ENCODE results near the gene TNFRSF12A.
"Not testable (repeated sequence)": the region's sequence is repeated elsewhere in the genome, so short reads cannot be mapped to it uniquely, and the experiment has no call there.

Gene TNFRSF12A

DNA sequence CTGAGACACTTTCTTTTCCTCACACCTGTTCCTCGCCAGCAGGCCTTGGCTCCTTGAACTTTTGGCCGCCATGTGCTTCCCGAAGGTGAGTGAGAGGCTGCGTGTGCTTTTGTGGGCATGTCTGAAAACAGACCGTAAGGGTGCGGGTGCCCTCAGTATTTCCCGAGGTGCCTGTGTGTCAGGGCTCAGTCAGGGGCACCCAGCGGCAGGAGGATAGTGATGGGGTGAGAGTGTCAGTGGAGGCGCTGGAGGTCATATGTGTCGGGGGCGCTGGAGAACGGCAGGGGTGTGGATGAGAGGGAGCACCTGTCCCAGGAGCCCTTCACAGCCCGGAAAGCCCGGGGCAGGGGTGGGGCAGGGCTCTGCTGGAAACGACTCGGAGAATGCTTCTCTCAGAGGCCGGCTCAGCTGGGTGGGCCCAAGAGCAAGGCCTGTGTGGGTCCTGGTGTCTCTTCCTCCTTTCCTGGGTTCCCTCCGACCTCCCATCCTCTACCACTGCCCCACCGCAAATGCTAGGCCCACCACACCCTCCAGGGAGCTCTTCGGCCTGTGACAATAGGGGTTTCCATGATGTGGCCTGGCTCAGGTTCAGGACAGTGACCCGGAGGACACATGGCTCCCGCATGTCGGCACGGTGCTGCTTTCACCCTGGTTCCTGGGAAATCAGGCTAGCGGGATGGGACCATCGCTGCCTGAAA is 45.7 kb downstream of the TNFRSF12A start:
- DNase-seq (ENCODE audit: low read depth): no peak

DNA sequence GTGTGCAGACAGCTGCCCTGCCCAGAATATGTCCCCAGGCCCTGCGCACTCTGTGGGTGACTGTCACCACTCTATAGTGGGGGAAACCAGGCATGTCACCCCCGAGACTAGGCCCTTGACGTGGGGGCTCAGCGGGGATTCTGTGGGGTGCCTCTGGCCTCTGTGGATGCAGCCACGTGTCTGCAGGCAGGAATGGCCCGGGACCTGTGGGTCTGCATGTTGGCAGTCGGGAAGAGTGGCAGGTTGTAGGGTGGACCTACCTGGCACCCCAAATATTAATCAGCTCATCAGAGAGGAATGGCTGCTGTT is 46.2 kb downstream of the TNFRSF12A start:
- no peak for DNase-seq (ENCODE audit: low read depth)

DNA sequence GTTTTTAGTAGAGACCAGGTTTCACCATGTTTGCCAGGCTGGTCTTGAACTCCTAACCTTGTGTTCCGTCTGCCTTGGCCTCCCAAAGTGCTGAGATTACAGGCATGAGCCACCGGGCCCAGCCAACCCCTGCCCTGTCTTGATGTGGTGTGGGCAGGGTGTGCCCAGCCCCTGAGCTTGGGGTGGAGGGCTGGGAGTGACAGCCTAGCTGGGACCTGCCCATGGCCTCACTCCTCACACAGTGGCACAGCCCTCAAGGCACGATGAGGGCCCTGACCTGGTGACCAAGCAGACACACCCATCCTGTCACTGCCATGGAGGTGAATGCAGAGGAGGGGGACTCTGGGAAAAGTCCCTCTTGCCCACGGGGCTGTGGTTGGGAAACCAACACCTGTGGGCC is 48.3 kb downstream of the TNFRSF12A start:
- DNase-seq (ENCODE audit: low read depth): no peak

DNA sequence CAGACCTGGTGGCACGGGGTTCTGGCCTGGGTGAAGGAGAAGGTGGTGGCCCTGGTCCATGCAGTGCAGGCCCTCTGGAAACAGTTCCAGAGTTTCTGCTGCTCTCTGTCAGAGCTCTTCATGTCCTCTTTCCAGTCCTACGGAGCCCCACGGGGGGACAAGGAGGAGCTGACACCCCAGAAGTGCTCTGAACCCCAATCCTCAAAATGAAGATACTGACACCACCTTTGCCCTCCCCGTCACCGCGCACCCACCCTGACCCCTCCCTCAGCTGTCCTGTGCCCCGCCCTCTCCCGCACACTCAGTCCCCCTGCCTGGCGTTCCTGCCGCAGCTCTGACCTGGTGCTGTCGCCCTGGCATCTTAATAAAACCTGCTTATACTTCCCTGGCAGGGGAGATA is 49.0 kb downstream of the TNFRSF12A start:
- not testable (repeated sequence) for DNase-seq (ENCODE audit: low read depth)

DNA sequence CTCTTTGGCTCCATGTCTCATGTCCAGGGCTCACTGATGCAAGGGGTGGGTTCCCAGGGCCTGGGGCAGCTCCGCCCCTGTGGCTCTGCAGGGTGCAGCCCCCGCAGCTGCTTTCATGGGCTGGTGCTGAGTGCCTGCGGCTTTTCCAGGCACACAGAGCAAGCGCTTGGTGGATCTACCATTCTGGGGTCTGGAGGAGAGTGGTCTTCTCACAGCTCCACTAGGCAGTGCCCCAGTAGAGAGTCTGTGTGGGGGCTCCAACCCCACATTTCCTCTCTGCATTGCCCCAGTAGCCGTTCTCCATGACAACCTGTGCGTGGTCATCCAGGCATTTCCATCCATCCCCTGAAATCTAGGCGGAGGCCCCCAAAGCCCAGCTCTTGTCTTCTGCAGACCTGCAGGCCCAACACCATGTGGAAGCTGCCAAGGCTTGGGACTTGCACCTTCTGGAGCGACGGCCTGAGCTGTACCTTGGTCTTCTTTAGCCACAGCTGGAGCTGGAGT is 50.5 kb downstream of the TNFRSF12A start:
- no peak for DNase-seq (ENCODE audit: low read depth)

DNA sequence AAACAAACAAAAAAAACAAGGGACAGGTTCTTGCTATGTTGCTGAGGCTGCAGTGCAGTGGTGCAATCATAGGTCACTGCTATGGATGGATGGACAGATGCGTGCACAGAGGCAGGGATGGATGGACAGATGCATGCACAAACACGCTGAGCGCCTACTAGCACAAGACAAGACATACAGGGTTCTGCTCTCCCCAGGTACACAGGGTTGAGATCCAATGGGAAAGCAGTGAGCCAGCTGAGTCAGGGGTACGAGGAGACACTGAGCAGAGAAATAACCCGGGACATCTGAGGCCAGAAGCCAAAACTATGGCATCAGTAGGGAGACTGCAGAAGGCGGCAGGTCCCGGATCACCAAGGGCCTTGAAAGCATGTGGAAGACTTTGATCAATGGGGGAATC is 51.5 kb downstream of the TNFRSF12A start:
- no peak for DNase-seq (ENCODE audit: low read depth)

Measured in stromal cell of bone marrow (primary cell).